Liver (tissue), 9 donors: ENCODE results near the gene RAPGEF2. TPM values are rescaled to one million over a fixed set of nuclear protein-coding genes. Genes with fewer than 3 reads are reported as not detected.

ENCODE experiments used
- DNase-seq: peaks from one replicate; pipeline ENCODE4 v3.0.0-alpha.2; 2017; ENCODE audit warnings: low spot score
- H3K27ac ChIP-seq, 2 donors: one replicate each; pipeline ENCODE4 v1.7.0; 2013; ENCODE audit warnings: inconsistent platforms in 2 of 2, low read length in 2 of 2, control low read depth in 1 of 2, low read depth in 1 of 2, mild to moderate bottlenecking in 1 of 2
- H3K27me3 ChIP-seq, 4 donors: one replicate each; pipeline versions ENCODE4 v1.6.1 to v1.7.0; 2013; ENCODE audit warnings: low read length in 3 of 4, inconsistent platforms in 1 of 4, mild to moderate bottlenecking in 1 of 4, moderate library complexity in 1 of 4; ENCODE audit not compliant: control insufficient read depth in 4 of 4, insufficient read depth in 4 of 4
- H3K36me3 ChIP-seq, 4 donors: one replicate each; pipeline versions ENCODE4 v1.6.1 to v1.7.0; 2013; ENCODE audit warnings: low read length in 3 of 4, mild to moderate bottlenecking in 3 of 4, low read depth in 1 of 4, moderate library complexity in 1 of 4; ENCODE audit not compliant: control insufficient read depth in 4 of 4, insufficient read depth in 3 of 4
- H3K4me1 ChIP-seq, 4 donors: one replicate each; pipeline versions ENCODE4 v1.6.1 to v1.7.0; 2013; ENCODE audit warnings: low read length in 3 of 4, mild to moderate bottlenecking in 3 of 4, moderate library complexity in 1 of 4; ENCODE audit not compliant: control insufficient read depth in 4 of 4, insufficient read depth in 4 of 4
- H3K4me3 ChIP-seq, 3 donors: one replicate each; pipeline versions ENCODE4 v1.6.1 to v1.7.0; 2013; ENCODE audit warnings: low read length in 3 of 3, control low read depth in 1 of 3, low read depth in 1 of 3, mild to moderate bottlenecking in 1 of 3
- H3K9ac ChIP-seq, 2 donors: one replicate each; pipeline ENCODE4 v1.7.0; 2013; ENCODE audit warnings: low read length in 2 of 2, mild to moderate bottlenecking in 2 of 2, moderate library complexity in 2 of 2, control low read depth in 1 of 2, low read depth in 1 of 2
- H3K9me3 ChIP-seq, 4 donors: one replicate each; pipeline versions ENCODE4 v1.6.1 to v1.7.0; 2013; ENCODE audit warnings: low read length in 3 of 4; ENCODE audit not compliant: control insufficient read depth in 4 of 4
- CTCF ChIP-seq: fragments of 150-350 bp; IDR thresholded peaks from 2 replicates; pipeline ENCODE4 v1.5.1; 2017; ENCODE audit warnings: improper control_type of control experiment, low read depth, low read length; ENCODE audit not compliant: missing input control
- EGR1 ChIP-seq, 2 donors: IDR thresholded peaks; 2 replicates each; pipeline ENCODE4 v1.6.1; 2016 to 2018; ENCODE audit warnings: antibody characterized with exemption in 2 of 2, low read depth in 2 of 2
- FOXA1 ChIP-seq: IDR thresholded peaks from 2 replicates; pipeline ENCODE4 v1.6.1; 2016; ENCODE audit warnings: antibody characterized with exemption
- FOXA2 ChIP-seq: IDR thresholded peaks from 2 replicates; pipeline ENCODE4 v1.6.1; 2016; ENCODE audit warnings: antibody characterized with exemption
- GABPA ChIP-seq, 2 donors: IDR thresholded peaks in 1 of 2; conservative IDR thresholded peaks in 1 of 2; 2 replicates each; pipeline ENCODE4 v1.6.1; 2016; ENCODE audit warnings: antibody characterized with exemption in 2 of 2, mild to moderate bottlenecking in 1 of 2, moderate library complexity in 1 of 2
- HNF4A ChIP-seq, 2 donors: conservative IDR thresholded peaks; 2 replicates each; pipeline ENCODE4 v1.6.1; 2016; ENCODE audit warnings: antibody characterized with exemption in 2 of 2, mild to moderate bottlenecking in 2 of 2
- HNF4G ChIP-seq: IDR thresholded peaks from 2 replicates; pipeline ENCODE4 v1.6.1; 2016; ENCODE audit warnings: antibody characterized with exemption
- JUND ChIP-seq, 2 donors: IDR thresholded peaks; 2 replicates each; pipeline ENCODE4 v1.6.1; 2016; ENCODE audit warnings: antibody characterized with exemption in 2 of 2
- NR2F2 ChIP-seq: IDR thresholded peaks from 2 replicates; pipeline ENCODE4 v1.6.1; 2016; ENCODE audit warnings: antibody characterized with exemption
- RAD21 ChIP-seq, 2 donors: IDR thresholded peaks; 2 replicates each; pipeline ENCODE4 v1.6.1; 2016; ENCODE audit warnings: antibody characterized with exemption in 2 of 2, mild to moderate bottlenecking in 2 of 2
- REST ChIP-seq: IDR thresholded peaks from 2 replicates; pipeline ENCODE4 v1.6.1; 2016; ENCODE audit warnings: antibody characterized with exemption, mild to moderate bottlenecking
- RXRA ChIP-seq, 2 donors: IDR thresholded peaks; 2 replicates each; pipeline ENCODE4 v1.6.1; 2017 to 2018; ENCODE audit warnings: antibody characterized with exemption in 2 of 2, mild to moderate bottlenecking in 1 of 2
- SP1 ChIP-seq: IDR thresholded peaks from 2 replicates; pipeline ENCODE4 v1.6.1; 2018; ENCODE audit warnings: antibody characterized with exemption, mild to moderate bottlenecking
- TAF1 ChIP-seq: conservative IDR thresholded peaks from 2 replicates; pipeline ENCODE4 v1.6.1; 2016; ENCODE audit warnings: antibody characterized with exemption, mild to moderate bottlenecking
- YY1 ChIP-seq: IDR thresholded peaks from 2 replicates; pipeline ENCODE4 v1.6.1; 2016; ENCODE audit warnings: antibody characterized with exemption, mild to moderate bottlenecking
- ZBTB33 ChIP-seq: IDR thresholded peaks from 2 replicates; pipeline ENCODE4 v1.6.1; 2016; ENCODE audit warnings: antibody characterized with exemption
- WGBS: extraction: QIAGEN DNeasy Blood & Tissue Kit; methylation state at CpG from one replicate; pipeline ENCODE4 v1.1.7; 2013; 5-methylcytosine and 5-hydroxymethylcytosine counted together
- polyA plus RNA-seq, 2 donors: library from polyadenylated mRNA; stranded (reverse) in 1 of 2; unstranded in 1 of 2; fragments of 200-250 nt in 1 of 2; fragments of >200 nt in 1 of 2; fragmentation: Nextera tagmentation in 1 of 2; extraction: Ambion mirVana in 1 of 2; gene quantifications; one replicate each; pipeline versions ENCODE4 v1.2.1 to v1.2.3, GENCODE V29; 2013 to 2015
- total RNA-seq, 2 donors: library from RNA; depleted of rRNA; stranded (reverse); fragments of >200 nt; gene quantifications; one replicate each; pipeline ENCODE4 v1.2.3, GENCODE V29; 2014
- TF ChIP-seq, protein P1 (sequence below): IDR thresholded peaks from 2 replicates; pipeline ENCODE4 v1.6.1; 2016; ENCODE audit warnings: antibody characterized with exemption
- TF ChIP-seq, protein P2 (sequence below): IDR thresholded peaks from 2 replicates; pipeline ENCODE4 v1.6.1; 2016; ENCODE audit warnings: antibody characterized with exemption
- donor health status: healthy.
- donor health status: healthy.
- donor health status: healthy.
- donor health status: healthy.
- donor health status: healthy.

Gene RAPGEF2
- total and polyA plus RNA-seq, 4 donors: 7.3 to 90.4 (median 32.2) TPM

DNA sequence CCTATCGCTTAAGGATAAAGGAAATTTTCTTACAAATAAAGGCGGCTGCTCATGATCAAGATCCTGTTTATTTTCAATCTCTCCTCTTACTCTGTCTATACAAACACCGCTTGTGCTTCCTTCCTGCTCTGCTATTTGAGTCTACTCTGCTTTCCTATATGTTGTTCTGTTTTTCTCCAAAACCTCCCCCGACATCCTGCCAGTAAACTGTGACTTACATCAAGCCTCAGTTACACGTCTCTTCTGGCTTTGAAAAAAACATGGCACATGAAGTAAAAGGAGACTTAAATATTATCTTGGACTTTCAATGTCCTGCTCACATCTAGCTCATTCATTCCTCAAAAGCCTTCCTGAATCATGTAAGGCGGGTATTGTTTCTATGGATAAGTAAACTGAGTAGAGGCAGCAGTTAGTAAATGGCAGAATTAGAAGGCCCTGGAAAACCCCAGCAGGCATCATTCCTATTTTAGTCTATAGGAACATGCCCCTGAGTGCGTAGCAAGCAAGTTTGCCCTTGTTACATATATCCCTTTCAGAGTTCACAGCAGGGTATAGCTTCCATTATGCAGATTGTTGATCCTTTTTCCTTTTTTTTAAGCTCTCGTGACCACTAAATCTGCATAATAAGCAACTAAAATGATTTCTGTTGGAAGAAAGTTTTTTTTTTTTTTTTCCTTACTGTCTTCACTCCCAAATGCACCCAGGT, 280.1 kb downstream of the RAPGEF2 start:
- WGBS: 78% methylated on average over 8 of the region's 8 CpGs
- TF ChIP-seq YY1: no peak
- TF ChIP-seq REST: no peak
- no peak for TF ChIP-seq ZBTB33
- no peak for TF ChIP-seq NR2F2
- no peak for TF ChIP-seq CTCF
- no peak for TF ChIP-seq SP1
- no peak for TF ChIP-seq TAF1
- no peak for TF ChIP-seq FOXA1
- no peak for TF ChIP-seq RAD21 (IDR thresholded peaks at IDR 0.05)
- no peak for TF ChIP-seq HNF4A (conservative IDR thresholded peaks at IDR 0.05)
- no peak for TF ChIP-seq JUND (IDR thresholded peaks at IDR 0.05)
- TF ChIP-seq RXRA (IDR thresholded peaks at IDR 0.05): no peak
- no peak for TF ChIP-seq FOXA2
- TF ChIP-seq EGR1 (IDR thresholded peaks at IDR 0.05; ENCODE audit: low read depth in 2 of 2): no peak
- no peak for TF ChIP-seq HNF4G
- TF ChIP-seq, protein P1, sequence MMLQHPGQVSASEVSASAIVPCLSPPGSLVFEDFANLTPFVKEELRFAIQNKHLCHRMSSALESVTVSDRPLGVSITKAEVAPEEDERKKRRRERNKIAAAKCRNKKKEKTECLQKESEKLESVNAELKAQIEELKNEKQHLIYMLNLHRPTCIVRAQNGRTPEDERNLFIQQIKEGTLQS: no peak
- TF ChIP-seq, protein P2, sequence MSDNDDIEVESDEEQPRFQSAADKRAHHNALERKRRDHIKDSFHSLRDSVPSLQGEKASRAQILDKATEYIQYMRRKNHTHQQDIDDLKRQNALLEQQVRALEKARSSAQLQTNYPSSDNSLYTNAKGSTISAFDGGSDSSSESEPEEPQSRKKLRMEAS: no peak
- no peak for TF ChIP-seq GABPA (IDR thresholded peaks at IDR 0.05 in 1 of 2, conservative IDR thresholded peaks at IDR 0.05 in 1 of 2)
- Histone ChIP-seq H3K36me3 (no peaks in the 10 kb centered on the region), H3K27me3 (no peaks in the 10 kb centered on the region), H3K9me3 (no peaks in the 10 kb centered on the region), H3K9ac (no peak overlapping the region), H3K4me1 (no peaks in the 10 kb centered on the region), H3K4me3 (no peak overlapping the region), H3K27ac (no peak overlapping the region)
- no peak for DNase-seq
